Liver (tissue), 9 donors: Measurements from ENCODE around the gene UBE3C. TPM values are rescaled to one million over a fixed set of nuclear protein-coding genes. Genes with fewer than 3 reads are reported as not detected.

ENCODE experiments used
- DNase-seq: peaks from one replicate; pipeline ENCODE4 v3.0.0-alpha.2; 2017; ENCODE audit warnings: low spot score
- H3K27ac ChIP-seq, 2 donors: one replicate each; pipeline ENCODE4 v1.7.0; 2013; ENCODE audit warnings: inconsistent platforms in 2 of 2, low read length in 2 of 2, control low read depth in 1 of 2, low read depth in 1 of 2, mild to moderate bottlenecking in 1 of 2
- H3K27me3 ChIP-seq, 4 donors: one replicate each; pipeline versions ENCODE4 v1.6.1 to v1.7.0; 2013; ENCODE audit warnings: low read length in 3 of 4, inconsistent platforms in 1 of 4, mild to moderate bottlenecking in 1 of 4, moderate library complexity in 1 of 4; ENCODE audit not compliant: control insufficient read depth in 4 of 4, insufficient read depth in 4 of 4
- H3K36me3 ChIP-seq, 4 donors: one replicate each; pipeline versions ENCODE4 v1.6.1 to v1.7.0; 2013; ENCODE audit warnings: low read length in 3 of 4, mild to moderate bottlenecking in 3 of 4, low read depth in 1 of 4, moderate library complexity in 1 of 4; ENCODE audit not compliant: control insufficient read depth in 4 of 4, insufficient read depth in 3 of 4
- H3K4me1 ChIP-seq, 4 donors: one replicate each; pipeline versions ENCODE4 v1.6.1 to v1.7.0; 2013; ENCODE audit warnings: low read length in 3 of 4, mild to moderate bottlenecking in 3 of 4, moderate library complexity in 1 of 4; ENCODE audit not compliant: control insufficient read depth in 4 of 4, insufficient read depth in 4 of 4
- H3K4me3 ChIP-seq, 3 donors: one replicate each; pipeline versions ENCODE4 v1.6.1 to v1.7.0; 2013; ENCODE audit warnings: low read length in 3 of 3, control low read depth in 1 of 3, low read depth in 1 of 3, mild to moderate bottlenecking in 1 of 3
- H3K9ac ChIP-seq, 2 donors: one replicate each; pipeline ENCODE4 v1.7.0; 2013; ENCODE audit warnings: low read length in 2 of 2, mild to moderate bottlenecking in 2 of 2, moderate library complexity in 2 of 2, control low read depth in 1 of 2, low read depth in 1 of 2
- H3K9me3 ChIP-seq, 4 donors: one replicate each; pipeline versions ENCODE4 v1.6.1 to v1.7.0; 2013; ENCODE audit warnings: low read length in 3 of 4; ENCODE audit not compliant: control insufficient read depth in 4 of 4
- EGR1 ChIP-seq, 2 donors: IDR thresholded peaks; 2 replicates each; pipeline ENCODE4 v1.6.1; 2016 to 2018; ENCODE audit warnings: antibody characterized with exemption in 2 of 2, low read depth in 2 of 2
- FOXA2 ChIP-seq: IDR thresholded peaks from 2 replicates; pipeline ENCODE4 v1.6.1; 2016; ENCODE audit warnings: antibody characterized with exemption
- GABPA ChIP-seq, 2 donors: IDR thresholded peaks in 1 of 2; conservative IDR thresholded peaks in 1 of 2; 2 replicates each; pipeline ENCODE4 v1.6.1; 2016; ENCODE audit warnings: antibody characterized with exemption in 2 of 2, mild to moderate bottlenecking in 1 of 2, moderate library complexity in 1 of 2
- HNF4A ChIP-seq, 2 donors: conservative IDR thresholded peaks; 2 replicates each; pipeline ENCODE4 v1.6.1; 2016; ENCODE audit warnings: antibody characterized with exemption in 2 of 2, mild to moderate bottlenecking in 2 of 2
- HNF4G ChIP-seq: IDR thresholded peaks from 2 replicates; pipeline ENCODE4 v1.6.1; 2016; ENCODE audit warnings: antibody characterized with exemption
- MAX ChIP-seq: IDR thresholded peaks from 2 replicates; pipeline ENCODE4 v1.6.1; 2016; ENCODE audit warnings: antibody characterized with exemption
- NR2F2 ChIP-seq: IDR thresholded peaks from 2 replicates; pipeline ENCODE4 v1.6.1; 2016; ENCODE audit warnings: antibody characterized with exemption
- RAD21 ChIP-seq, 2 donors: IDR thresholded peaks; 2 replicates each; pipeline ENCODE4 v1.6.1; 2016; ENCODE audit warnings: antibody characterized with exemption in 2 of 2, mild to moderate bottlenecking in 2 of 2
- REST ChIP-seq: IDR thresholded peaks from 2 replicates; pipeline ENCODE4 v1.6.1; 2016; ENCODE audit warnings: antibody characterized with exemption, mild to moderate bottlenecking
- RXRA ChIP-seq, 2 donors: IDR thresholded peaks; 2 replicates each; pipeline ENCODE4 v1.6.1; 2017 to 2018; ENCODE audit warnings: antibody characterized with exemption in 2 of 2, mild to moderate bottlenecking in 1 of 2
- SP1 ChIP-seq: IDR thresholded peaks from 2 replicates; pipeline ENCODE4 v1.6.1; 2018; ENCODE audit warnings: antibody characterized with exemption, mild to moderate bottlenecking
- TAF1 ChIP-seq: conservative IDR thresholded peaks from 2 replicates; pipeline ENCODE4 v1.6.1; 2016; ENCODE audit warnings: antibody characterized with exemption, mild to moderate bottlenecking
- YY1 ChIP-seq: IDR thresholded peaks from 2 replicates; pipeline ENCODE4 v1.6.1; 2016; ENCODE audit warnings: antibody characterized with exemption, mild to moderate bottlenecking
- ZBTB33 ChIP-seq: IDR thresholded peaks from 2 replicates; pipeline ENCODE4 v1.6.1; 2016; ENCODE audit warnings: antibody characterized with exemption
- WGBS: extraction: QIAGEN DNeasy Blood & Tissue Kit; methylation state at CpG from one replicate; pipeline ENCODE4 v1.1.7; 2013; 5-methylcytosine and 5-hydroxymethylcytosine counted together
- polyA plus RNA-seq, 2 donors: library from polyadenylated mRNA; stranded (reverse) in 1 of 2; unstranded in 1 of 2; fragments of 200-250 nt in 1 of 2; fragments of >200 nt in 1 of 2; fragmentation: Nextera tagmentation in 1 of 2; extraction: Ambion mirVana in 1 of 2; gene quantifications; one replicate each; pipeline versions ENCODE4 v1.2.1 to v1.2.3, GENCODE V29; 2013 to 2015
- total RNA-seq, 2 donors: library from RNA; depleted of rRNA; stranded (reverse); fragments of >200 nt; gene quantifications; one replicate each; pipeline ENCODE4 v1.2.3, GENCODE V29; 2014
- TF ChIP-seq, protein P1 (sequence below): IDR thresholded peaks from 2 replicates; pipeline ENCODE4 v1.6.1; 2016; ENCODE audit warnings: antibody characterized with exemption
- donor health status: healthy.
- donor health status: healthy.
- donor health status: healthy.
- donor health status: healthy.
- donor health status: healthy.

Gene UBE3C
- total and polyA plus RNA-seq, 4 donors, result 10.3 to 61.8 (median 33.9) TPM

DNA sequence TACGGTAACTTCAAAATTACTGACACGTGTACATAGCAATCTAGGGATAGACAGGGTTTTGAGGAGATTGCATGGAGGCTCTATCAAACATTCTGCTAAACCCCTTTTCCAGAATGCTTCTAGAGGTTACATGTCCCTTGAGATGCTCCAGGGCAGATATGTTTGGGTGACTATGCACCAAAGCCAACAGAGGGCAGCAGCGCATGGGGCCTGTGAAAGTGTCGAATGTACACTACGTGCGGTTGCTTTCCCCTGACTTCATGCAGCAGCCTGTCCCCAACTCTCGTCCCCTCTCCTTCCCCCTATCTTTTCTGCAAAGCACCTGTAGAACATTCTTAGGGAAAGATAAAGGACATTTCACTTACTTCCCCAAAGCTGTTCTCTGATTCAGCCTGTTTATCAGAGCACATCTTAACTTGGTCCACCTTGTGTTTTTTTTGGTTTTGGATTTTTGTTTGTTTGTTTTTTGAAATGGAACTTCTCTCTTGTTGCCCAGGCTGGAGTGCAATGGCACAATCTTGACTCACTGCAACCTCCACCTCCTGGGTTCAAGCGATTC is 90.2 kb downstream of the UBE3C start:
- H3K36me3 ChIP-seq, result peaks cover 5 to 47% (median 27%) of the 10 kb centered on the region in 4 donors
- no peak overlapping the region for H3K4me3 ChIP-seq
- WGBS, result 83% methylated on average over 8 of the region's 8 CpGs

DNA sequence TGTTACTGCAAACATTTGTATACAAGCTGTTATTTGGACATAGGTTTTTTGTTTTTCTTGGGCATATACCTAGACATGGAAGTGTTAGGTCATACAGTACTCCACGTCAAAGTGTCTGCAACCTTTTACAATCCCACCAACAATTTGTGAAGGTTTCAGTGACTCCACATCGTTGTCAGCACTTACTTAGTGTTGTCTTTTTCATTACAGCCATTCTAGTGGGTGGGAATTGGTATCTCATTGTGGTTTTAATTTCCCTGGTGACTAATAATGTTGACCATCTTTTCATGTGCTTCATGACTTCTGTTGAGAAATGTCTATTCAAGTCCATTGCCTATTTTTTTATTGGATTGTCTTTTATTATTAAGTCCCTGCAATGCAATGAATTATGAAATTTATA is 95.0 kb downstream of the UBE3C start:
- Histone ChIP-seq H3K9me3 (no peaks in the 10 kb centered on the region), H3K4me3 (no peak overlapping the region), H3K27ac (no peak overlapping the region), H3K36me3 (peaks cover 4 to 42% (median 23%) of the 10 kb centered on the region in 4 donors), H3K9ac (no peak overlapping the region), H3K4me1 (no peaks in the 10 kb centered on the region), H3K27me3 (no peaks in the 10 kb centered on the region)
- TF ChIP-seq REST, result no peak
- 91% methylated on average over 2 of the region's 2 CpGs for WGBS
- DNase-seq, result no peak

More for the DNA sequence above, 90.2 kb downstream of the UBE3C start:
- no peak overlapping the region for H3K9ac ChIP-seq
- no peak for DNase-seq
- H3K27ac ChIP-seq, result no peak overlapping the region
- H3K27me3 ChIP-seq, result no peaks in the 10 kb centered on the region
- H3K9me3 ChIP-seq, result no peaks in the 10 kb centered on the region
- no peaks in the 10 kb centered on the region for H3K4me1 ChIP-seq
- TF ChIP-seq RAD21 (IDR thresholded peaks at IDR 0.05), result peak; percentile 42 to 60
- TF ChIP-seq, protein P1, sequence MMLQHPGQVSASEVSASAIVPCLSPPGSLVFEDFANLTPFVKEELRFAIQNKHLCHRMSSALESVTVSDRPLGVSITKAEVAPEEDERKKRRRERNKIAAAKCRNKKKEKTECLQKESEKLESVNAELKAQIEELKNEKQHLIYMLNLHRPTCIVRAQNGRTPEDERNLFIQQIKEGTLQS, result no peak

DNA sequence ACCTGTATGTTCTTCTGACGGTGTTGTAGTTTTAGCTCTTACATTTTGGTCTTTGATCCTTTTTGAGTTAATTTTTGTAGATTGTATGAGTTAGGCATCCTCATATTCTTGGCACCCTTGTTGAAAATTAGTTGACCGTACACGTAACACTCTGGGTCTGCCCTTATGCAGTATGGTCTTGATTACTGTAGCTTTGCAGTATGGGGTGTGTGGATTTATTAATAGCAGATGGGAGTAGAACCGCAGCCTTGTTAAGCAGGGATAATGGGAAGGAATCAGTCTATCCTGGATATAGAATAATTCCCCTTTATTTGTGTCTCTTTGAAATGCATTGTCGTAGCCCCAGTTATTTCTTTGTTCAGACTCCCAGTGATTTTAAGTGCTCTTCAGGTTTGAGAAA is 95.5 kb downstream of the UBE3C start:
- no peak for TF ChIP-seq NR2F2
- TF ChIP-seq YY1, result no peak
- no peak for TF ChIP-seq TAF1
- TF ChIP-seq RXRA (IDR thresholded peaks at IDR 0.05), result no peak
- no peak for TF ChIP-seq EGR1 (IDR thresholded peaks at IDR 0.05; ENCODE audit: low read depth in 2 of 2)
- TF ChIP-seq HNF4A (conservative IDR thresholded peaks at IDR 0.05), result no peak
- no peak for TF ChIP-seq SP1
- TF ChIP-seq FOXA2, result no peak
- TF ChIP-seq MAX, result no peak
- TF ChIP-seq, protein P1, result no peak
- TF ChIP-seq HNF4G, result no peak
- no peak for TF ChIP-seq REST
- TF ChIP-seq GABPA (IDR thresholded peaks at IDR 0.05 in 1 of 2, conservative IDR thresholded peaks at IDR 0.05 in 1 of 2), result no peak
- TF ChIP-seq ZBTB33, result no peak
- Histone ChIP-seq H3K36me3 (peaks cover 4 to 46% (median 21%) of the 10 kb centered on the region in 4 donors), H3K4me1 (no peaks in the 10 kb centered on the region), H3K27ac (no peak overlapping the region), H3K27me3 (no peaks in the 10 kb centered on the region), H3K4me3 (no peak overlapping the region), H3K9ac (no peak overlapping the region), H3K9me3 (no peaks in the 10 kb centered on the region)
- no peak for DNase-seq
- 96% methylated on average over 5 of the region's 5 CpGs for WGBS
